Kidney epithelial cell (primary cell): Measurements from ENCODE around the gene MAP4K3. TPM values are rescaled to one million over a fixed set of nuclear protein-coding genes. Genes with fewer than 3 reads are reported as not detected.

ENCODE experiments used
- DNase-seq: peaks from one replicate; pipeline ENCODE4 v3.0.0-alpha.2; 2010; ENCODE audit warnings: low read depth
- H3K27me3 ChIP-seq: 2 replicates; pipeline ENCODE4 v1.6.0; 2011; ENCODE audit warnings: low read length; ENCODE audit not compliant: control insufficient read depth, insufficient read depth
- H3K36me3 ChIP-seq: 2 replicates; pipeline ENCODE4 v1.5.1; 2011; ENCODE audit warnings: low read length; ENCODE audit not compliant: control insufficient read depth, insufficient read depth
- H3K4me3 ChIP-seq: 2 replicates; pipeline ENCODE4 v1.5.1; 2011; ENCODE audit warnings: low read depth, mild to moderate bottlenecking, control low read depth, low read length
- CTCF ChIP-seq: IDR thresholded peaks from 2 replicates; pipeline ENCODE4 v1.5.1; 2011; ENCODE audit warnings: mild to moderate bottlenecking, moderate library complexity, low read length, control low read depth, inconsistent platforms; ENCODE audit not compliant: insufficient read depth, poor library complexity, severe bottlenecking
- total RNA-seq: library from RNA; depleted of rRNA; stranded (reverse); fragments of >200 nt; gene quantifications from 2 replicates; pipeline ENCODE4 v1.2.3, GENCODE V29; 2015

The MAP4K3 gene
- total RNA-seq, 1 donor from 2014 or later: 25.7 TPM

- H3K27me3 ChIP-seq: no peaks in the 10 kb centered on the region
- TF ChIP-seq CTCF: peak; percentile 52
- no peaks in the 10 kb centered on the region for H3K36me3 ChIP-seq
- H3K4me3 ChIP-seq: no peak overlapping the region
- no peak for DNase-seq
Measured at GRCh38 chr2:39379643-39380524, 57.2 kb downstream of the MAP4K3 start.

GRCh38 chr2:39378968-39379367 is 58.1 kb downstream of the MAP4K3 start:
- Histone ChIP-seq H3K4me3 (no peak overlapping the region), H3K27me3 (no peaks in the 10 kb centered on the region), H3K36me3 (no peaks in the 10 kb centered on the region)
- DNase-seq: no peak
- no peak for TF ChIP-seq CTCF

- no peak for TF ChIP-seq CTCF
- DNase-seq: no peak
- H3K27me3 ChIP-seq: no peaks in the 10 kb centered on the region
- H3K4me3 ChIP-seq: no peak overlapping the region
- H3K36me3 ChIP-seq: no peaks in the 10 kb centered on the region
Measured at GRCh38 chr2:39377226-39377939, 59.7 kb downstream of the MAP4K3 start.

GRCh38 chr2:39375917-39376316 is 61.2 kb downstream of the MAP4K3 start:
- TF ChIP-seq CTCF: no peak
- H3K4me3 ChIP-seq: no peak overlapping the region
- H3K27me3 ChIP-seq: no peaks in the 10 kb centered on the region
- no peak for DNase-seq
- no peaks in the 10 kb centered on the region for H3K36me3 ChIP-seq

DNA sequence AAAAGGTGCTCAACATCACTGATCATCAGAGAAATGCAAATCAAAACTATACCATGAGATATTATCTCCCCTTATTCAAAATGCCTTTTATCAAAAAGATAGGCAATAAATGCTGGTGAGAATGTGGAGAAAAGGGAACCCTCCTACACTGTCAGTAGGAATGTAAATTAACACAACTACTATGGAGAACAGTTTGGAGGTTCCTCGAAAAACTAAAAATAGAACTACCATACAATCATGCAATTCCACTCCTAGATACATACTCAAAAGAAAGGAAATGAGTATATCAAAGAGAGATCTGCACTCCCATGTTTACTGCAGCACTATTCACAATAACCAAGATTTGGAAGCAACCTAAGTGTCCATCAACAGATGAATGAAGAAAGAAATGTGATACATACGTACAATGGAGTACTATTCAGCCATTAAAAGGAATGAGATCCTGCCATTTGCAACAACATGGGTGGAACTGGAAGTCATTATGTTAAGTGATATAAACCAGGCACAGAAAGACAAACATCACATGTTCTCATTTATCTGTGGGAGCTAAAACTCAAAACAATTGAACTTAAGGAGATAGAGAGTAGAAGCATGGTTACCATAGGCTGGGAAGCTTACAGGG is 63.8 kb downstream of the MAP4K3 start:
- no peak for TF ChIP-seq CTCF
- Histone ChIP-seq H3K27me3 (no peaks in the 10 kb centered on the region), H3K36me3 (no peaks in the 10 kb centered on the region), H3K4me3 (no peak overlapping the region)
- DNase-seq: no peak
